HG03045 (cell line): ENCODE results near the gene ATE1.
"Not testable (repeated sequence)": the region's sequence is repeated elsewhere in the genome, so short reads cannot be mapped to it uniquely, and the experiment has no call there.

Experiments used
- ATAC-seq: cut with Tn5 transposase; IDR thresholded peaks from one replicate; pipeline ENCODE4 v1.9.1; 2021; ENCODE audit warnings: mild to moderate bottlenecking, moderate library complexity; ENCODE audit not compliant: unreplicated experiment

Gene ATE1

DNA sequence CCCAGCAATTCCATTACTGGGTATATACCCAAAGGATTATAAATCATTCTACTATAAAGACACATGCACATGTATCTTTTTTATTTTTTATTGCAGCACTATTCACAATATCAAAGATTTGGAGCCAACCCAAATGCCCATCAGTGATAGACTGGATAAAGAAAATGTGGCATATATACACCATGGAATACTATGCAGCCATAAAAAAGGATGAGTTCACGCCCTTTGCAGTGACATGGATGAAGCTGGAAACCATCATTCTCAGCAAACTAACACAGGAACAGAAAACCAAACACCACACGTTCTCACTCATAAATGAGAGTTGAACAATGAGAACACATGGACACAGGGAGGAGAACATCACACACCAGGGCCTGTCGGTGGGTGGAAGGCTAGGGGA, 228.1 kb downstream of the ATE1 start:
- ATAC-seq: not testable (repeated sequence)

DNA sequence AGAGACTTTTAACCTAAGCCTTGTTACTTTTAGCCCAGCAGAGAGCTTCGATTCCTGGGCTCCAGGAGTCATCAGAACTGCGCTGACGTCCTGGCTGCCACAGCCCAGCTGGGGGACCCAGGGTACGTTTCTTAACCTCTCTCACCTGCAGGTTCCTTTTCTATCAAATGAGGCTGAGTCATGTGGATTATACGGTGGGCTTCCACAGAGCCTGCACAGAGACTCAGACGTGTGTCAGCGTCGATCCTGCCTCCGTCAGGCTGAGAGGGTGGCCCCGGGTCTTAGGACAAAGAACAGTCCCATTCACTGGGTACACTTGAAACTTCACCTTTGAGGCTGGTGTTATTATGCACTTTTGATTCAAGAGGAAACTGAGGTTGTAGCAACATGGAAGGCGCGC, 228.9 kb downstream of the ATE1 start:
- no peak for ATAC-seq

- ATAC-seq: no peak
Measured at GRCh38 chr10:121698336-121698735, 229.5 kb downstream of the ATE1 start.

DNA sequence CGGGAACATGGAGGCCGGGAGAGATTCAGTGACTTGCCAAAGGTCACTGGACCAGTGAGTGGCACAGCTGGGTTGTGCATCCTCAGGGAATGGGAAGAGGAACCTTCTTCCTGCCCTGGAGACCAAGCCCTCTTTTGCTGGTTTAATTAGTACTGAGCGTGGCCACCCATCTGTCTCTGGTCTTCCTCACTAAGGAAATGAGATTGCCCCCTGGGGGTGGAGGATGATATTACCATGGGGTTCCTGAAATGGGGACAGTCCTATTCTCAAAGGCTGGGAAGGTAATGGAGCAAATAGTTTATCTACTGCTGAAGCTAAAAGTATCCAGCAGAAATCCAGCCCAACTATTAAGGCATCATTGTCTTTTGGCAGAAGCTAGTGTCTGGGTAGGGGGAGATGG, 231.0 kb downstream of the ATE1 start:
- no peak for ATAC-seq

DNA sequence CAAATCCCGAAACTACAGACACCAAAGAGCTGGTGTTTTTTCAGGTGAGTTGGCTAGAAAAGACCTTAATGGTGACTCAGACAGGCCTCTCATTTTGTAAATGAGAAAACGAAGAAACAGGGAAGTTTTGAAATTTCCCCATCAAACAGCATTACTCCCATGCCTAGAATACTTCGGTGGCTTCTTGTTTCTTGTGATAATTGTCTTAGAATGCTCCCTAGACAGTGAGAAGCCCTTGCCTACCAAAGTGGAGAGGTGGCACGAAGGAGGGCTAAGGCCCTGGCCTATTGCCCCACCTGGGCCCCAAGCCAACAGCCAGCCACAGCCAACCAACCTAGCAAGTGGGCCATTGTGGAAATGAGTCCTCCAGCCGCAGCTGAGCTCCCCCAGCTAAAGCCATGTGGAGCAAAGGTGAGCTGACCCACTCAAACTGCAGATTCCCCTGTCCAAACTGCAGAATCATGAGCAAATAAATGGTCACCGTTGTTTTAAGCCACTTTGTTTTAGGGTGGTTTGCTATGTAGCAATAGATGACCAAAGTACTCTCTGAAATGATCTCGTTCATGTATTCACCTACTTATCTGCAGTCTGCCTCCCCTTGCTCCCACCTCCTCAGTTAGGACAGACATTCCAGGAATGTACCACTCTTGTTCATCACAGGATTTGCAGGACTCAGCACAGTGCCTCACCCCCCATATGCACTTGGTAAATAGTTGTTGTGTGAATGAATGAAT, 231.9 kb downstream of the ATE1 start:
- ATAC-seq: no peak

DNA sequence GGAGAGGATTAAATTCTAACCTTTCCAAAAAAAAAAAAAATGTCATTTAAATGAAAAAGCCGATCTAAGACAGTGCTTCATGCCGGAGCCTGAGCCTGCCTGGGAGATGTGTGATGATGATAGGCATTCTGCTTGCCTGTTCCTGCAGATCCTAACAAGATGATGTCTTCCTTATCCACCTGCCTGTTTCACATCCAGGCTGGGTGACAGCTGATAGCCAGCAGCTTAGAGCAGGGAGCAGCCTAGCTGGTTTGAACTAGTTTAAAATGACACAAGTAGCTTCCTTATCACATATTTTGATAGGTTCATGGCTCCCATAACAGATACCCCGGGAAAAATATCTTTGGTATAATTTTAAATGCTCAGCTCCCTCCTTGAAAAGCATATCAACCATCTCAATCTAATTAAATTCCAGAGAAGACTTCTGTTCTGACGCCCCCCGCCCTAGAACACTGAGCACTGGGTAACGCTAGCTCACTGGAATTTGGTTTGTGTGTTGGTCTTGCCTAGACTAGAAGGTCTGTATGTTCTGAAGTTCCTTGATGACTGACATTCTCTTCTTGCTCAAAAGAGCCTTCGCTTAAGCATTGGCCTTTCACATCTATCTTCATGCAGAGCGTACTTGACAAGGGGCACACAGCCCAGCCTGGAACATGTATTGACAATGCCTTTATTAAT, 232.7 kb downstream of the ATE1 start:
- no peak for ATAC-seq

GRCh38 chr10:121694327-121694965, 233.4 kb downstream of the ATE1 start:
- ATAC-seq: no peak

GRCh38 chr10:121692626-121693025, 235.2 kb downstream of the ATE1 start:
- no peak for ATAC-seq

- no peak for ATAC-seq
Measured at GRCh38 chr10:121690970-121691369, 236.9 kb downstream of the ATE1 start.
